Dermis microvascular lymphatic vessel endothelial cell (primary cell): ENCODE measurements around the gene FBN2. TPM values are rescaled to one million over a fixed set of nuclear protein-coding genes. Genes with fewer than 3 reads are reported as not detected.
"Not testable (repeated sequence)": the region's sequence is repeated elsewhere in the genome, so short reads cannot be mapped to it uniquely, and the experiment has no call there.

Experiments used
- DNase-seq, 2 donors: peaks; one replicate each; pipeline versions ENCODE4 v3.0.0 to v3.0.0-alpha.2; 2010; ENCODE audit warnings: low read depth in 2 of 2
- total RNA-seq: library from RNA; depleted of rRNA; stranded (reverse); fragments of >200 nt; gene quantifications from 2 replicates; pipeline ENCODE4 v1.2.1, GENCODE V29; 2014

FBN2 gene
- total RNA-seq, 1 donor from 2014 or later = 0.13 TPM

- DNase-seq = no peak
Measured at GRCh38 chr5:128480158-128480557, 57.9 kb downstream of the FBN2 start.

- no peak for DNase-seq
Measured at GRCh38 chr5:128478386-128479368, 59.4 kb downstream of the FBN2 start.

- no peak for DNase-seq
Measured at GRCh38 chr5:128477944-128478343, 60.1 kb downstream of the FBN2 start.

DNA sequence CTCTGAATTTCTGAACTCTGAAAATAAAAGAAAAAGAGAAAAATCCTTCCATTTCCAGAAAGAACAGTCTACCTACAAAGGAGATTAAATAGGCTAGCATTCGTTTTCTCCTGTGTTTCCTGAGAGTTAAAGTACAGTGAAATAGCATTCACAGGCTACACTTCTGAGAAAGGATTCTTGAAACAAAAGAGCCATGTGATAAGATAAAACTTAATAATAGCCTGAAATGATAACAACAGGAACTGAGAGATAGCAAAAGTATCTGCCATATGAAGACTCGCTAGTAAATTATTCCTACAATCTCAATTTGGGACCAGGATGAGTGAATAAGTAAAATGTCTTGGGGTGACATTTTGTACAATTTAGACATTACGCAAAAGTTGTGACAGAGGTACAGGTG, 62.4 kb downstream of the FBN2 start:
- no peak for DNase-seq

DNA sequence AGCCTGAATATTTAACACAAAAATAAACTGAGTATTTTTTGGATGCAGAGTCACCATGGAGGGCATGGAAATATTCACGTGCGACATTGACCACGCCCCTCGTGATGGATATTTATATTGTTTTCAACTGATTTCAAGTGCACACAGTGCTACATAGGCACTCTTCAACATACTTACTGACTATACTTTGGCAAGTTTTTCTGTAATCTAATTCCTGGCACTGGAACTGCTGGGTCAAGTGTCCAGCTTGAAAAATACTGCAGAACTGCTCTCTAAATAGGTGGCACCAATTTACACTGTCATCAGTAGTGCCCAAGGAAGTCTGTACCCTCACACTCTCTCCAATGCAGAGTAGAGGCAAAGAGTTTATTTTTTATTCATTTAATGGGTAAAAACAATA, 65.1 kb downstream of the FBN2 start:
- DNase-seq = no peak

DNA sequence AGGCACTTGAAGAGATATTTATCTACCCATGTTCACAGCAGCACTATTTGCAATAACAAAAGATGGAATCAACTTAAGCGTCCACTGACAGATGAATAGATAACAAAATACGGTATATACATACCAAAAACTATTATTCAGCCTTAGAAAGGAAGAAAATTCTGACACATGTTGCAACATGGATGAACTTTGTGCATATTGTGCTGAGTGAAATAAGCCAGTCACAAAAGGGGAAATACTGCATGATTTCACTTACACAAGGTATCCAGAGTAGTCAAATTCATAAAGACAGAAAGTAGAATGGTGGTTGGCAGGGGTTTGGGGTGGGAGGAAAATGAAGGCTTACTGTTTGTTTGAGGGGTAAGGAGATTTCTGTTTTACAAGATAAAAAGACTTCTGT, 66.0 kb downstream of the FBN2 start:
- no peak for DNase-seq

GRCh38 chr5:128470663-128471062, 67.4 kb downstream of the FBN2 start:
- DNase-seq = no peak

- DNase-seq = no peak
Measured at GRCh38 chr5:128469912-128470311, 68.1 kb downstream of the FBN2 start.

GRCh38 chr5:128466980-128467379, 71.1 kb downstream of the FBN2 start:
- no peak for DNase-seq

- DNase-seq = no peak
Measured at GRCh38 chr5:128466554-128466953, 71.5 kb downstream of the FBN2 start.

DNA sequence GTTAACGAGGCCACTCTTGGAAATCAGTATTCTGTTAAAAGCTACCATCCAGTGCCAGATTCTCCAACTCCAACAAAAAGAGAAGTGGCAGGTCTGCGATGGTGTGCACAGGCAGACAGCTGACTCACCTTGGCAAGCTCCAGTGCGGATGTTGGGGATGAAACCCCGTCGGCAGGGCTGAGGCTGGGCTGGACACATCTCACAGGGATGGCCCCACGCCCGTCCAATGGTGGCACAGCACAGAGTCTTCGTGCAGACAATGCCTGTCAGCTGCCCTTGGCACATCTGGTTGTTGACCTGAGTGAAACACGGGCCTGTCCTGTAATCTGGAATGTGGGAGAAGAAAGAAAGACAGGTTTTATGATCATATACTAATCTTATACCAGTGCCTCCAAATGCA, 73.4 kb downstream of the FBN2 start:
- peak; percentile 31 to 36 for DNase-seq

DNA sequence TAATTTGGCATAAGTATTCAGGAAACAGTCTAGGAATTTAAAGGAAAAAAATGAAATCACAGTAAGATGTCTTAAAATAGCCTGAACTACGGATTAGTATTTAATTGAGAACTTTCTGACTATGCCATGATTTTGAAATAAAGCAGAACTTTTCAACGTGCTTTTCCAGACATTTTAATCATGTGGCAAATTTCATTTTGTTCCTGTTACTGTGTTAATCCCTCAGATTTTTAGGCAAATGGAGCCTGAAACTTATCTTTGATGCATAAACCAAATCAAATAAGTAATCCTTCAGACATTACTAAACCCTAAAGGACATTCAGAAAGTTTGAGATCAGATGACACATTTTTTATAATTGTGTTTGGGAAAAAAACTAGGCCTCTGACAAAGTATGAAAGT, 75.7 kb downstream of the FBN2 start:
- DNase-seq = no peak

DNA sequence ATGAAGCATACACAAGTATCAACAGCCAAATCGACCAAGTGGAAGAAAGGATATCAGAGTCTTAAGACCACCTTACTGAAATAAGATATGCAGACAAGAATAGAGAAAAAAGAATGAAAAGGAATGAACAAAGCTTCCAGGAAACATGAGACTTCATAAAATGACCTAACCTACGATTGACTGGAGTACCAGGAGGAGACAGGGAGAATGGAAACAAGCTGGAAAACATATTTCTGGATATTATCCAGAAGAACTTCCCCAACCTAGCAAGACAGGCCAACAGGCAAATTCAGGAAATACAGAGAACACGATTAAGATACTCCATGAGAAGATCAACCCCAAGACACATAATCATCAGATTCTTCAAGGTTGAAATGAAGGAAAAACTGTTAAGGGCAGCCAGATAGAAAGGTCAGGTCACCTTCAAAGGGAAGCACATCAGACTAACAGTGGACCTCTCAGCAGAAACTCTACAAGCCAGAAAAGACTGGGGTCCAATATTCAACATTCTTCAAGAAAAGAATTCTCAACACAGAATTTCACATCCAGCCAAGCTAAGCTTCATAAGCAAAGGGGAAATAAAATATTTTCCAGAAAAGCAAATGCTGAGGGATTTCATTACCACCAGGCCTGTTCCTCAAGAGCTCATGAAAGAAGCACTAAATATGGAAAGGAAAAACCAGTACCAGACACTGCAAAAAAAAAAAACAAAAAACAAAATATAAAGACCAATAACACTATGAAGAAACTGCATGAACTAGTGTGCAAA, 80.7 kb downstream of the FBN2 start:
- not testable (repeated sequence) for DNase-seq

GRCh38 chr5:128455841-128456361, 82.1 kb downstream of the FBN2 start:
- DNase-seq = no peak

- no peak for DNase-seq
Measured at GRCh38 chr5:128453121-128453520, 84.9 kb downstream of the FBN2 start.

- DNase-seq = not testable (repeated sequence)
Measured at GRCh38 chr5:128447224-128447623, 90.8 kb downstream of the FBN2 start.

GRCh38 chr5:128441941-128442350, 96.1 kb downstream of the FBN2 start:
- no peak for DNase-seq

- DNase-seq = no peak
Measured at GRCh38 chr5:128441165-128441564, 96.9 kb downstream of the FBN2 start.

DNA sequence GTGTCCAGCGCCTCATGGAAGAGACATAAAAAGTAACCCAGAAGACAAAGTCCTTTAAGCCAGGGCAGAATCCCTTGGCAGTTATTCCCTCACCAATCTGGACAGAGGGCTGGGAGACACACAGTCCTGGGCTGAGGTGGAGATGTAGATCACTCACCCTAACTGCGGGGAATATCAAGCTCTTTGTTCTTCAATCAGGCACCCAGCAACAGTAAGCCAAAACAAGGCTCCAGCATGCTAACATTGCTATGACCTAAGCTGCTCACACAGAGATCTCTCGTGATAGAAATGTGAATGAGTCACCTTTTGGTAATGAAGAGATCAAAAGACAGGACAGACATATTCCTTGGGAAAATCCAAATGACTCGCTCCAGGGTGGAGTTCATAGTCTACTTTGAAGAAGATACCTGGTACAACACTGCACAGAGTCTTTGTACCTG, 101.3 kb downstream of the FBN2 start:
- DNase-seq = no peak

DNA sequence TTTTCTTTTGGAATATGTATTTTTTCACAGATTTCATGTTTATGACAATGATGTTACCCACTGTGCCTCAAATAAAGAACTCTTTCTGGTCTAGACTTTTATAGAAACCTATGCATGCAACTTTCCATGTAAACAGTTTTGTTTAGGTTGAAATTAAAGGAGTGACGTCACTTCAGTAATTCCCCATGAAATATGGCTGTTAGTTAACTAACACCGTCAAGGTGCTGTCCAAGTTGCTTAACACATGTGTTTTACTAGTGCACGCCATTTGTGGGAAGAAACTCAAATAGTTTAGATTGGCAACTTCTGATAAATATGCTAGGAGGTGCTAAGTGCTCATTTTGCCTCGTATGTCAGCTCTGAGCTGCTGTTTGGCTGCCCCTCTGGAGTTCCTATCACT, 102.2 kb downstream of the FBN2 start:
- no peak for DNase-seq

GRCh38 chr5:128434993-128435392, 103.1 kb downstream of the FBN2 start:
- no peak for DNase-seq

- DNase-seq = no peak
Measured at GRCh38 chr5:128432913-128433440, 105.1 kb downstream of the FBN2 start.
